ENCODE measurements around the gene HMGB2. TPM values are rescaled to one million over a fixed set of nuclear protein-coding genes. Genes with fewer than 3 reads are reported as not detected.

The HMGB2 gene
- polyA plus RNA-seq (ENCODE audit: low read depth in 6 of 6): 100 to 1,000 TPM; 105 to 195 (median 130) TPM

DNA sequence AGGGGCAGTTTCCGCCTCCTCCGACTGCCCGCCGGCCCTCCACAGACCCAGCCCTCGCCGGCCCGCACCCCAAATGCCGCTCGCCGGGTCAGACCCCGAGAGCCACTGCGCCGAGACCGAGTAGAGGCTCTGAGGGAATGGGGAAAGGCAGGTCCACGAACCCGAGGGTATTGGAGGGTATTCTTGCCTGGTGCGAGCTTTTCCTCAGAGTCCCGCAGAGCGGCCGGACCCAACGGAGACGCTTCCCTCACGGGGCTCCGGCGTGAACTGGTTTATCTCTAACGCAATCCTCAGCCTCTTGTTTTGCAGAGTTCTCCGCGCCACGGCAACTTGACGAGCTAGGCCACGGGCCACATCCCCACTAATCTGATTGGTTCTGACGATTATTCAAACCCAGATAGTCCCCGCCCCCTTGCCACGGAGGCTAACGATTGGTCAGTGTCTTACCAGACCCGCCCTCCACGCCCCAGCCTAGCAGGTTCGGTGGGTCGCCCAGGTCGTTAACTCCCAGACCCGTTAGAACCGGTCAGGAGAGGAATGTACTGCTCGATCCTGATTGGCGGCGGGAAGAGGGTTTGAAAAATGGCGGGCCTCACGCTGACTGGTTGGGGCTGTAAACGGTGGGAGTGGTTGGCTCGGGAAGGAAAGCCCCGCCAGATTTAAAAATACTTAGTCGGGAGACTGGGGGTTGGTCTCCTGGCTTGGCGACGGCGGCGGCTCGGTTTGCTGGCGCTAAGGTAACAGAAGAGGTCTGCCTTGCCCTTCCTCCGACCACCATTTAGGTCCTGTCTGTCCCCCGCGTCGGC lies at the start of gene HMGB2:
Gene HMGB2, minus strand, starts transcription at position 274 of the 806 bp plus-strand sequence. CDS start 709 bp downstream, outside the sequence.
- Mint-ChIP-seq H3K4me1 (peaks cover 16 to 26% (median 24%) of the 10 kb centered on the region in 3 donors), H3K27me3 (peaks cover 0 to 6% (median 0%) of the 10 kb centered on the region in 3 donors), H3K27ac (peak within 1 kb of the TSS; percentile 94 to 99 (median 98)), H3K4me3 (peak within 1 kb of the TSS; percentile 91 to 100 (median 98)), H3K9me3 (no peaks in the 10 kb centered on the region), H3K36me3 (peaks cover 6 to 15% of the 10 kb centered on the region in 2 donors)
- DNase-seq (peak; percentile 100), ATAC-seq (ENCODE audit: low read depth in 2 of 2) (peak; percentile 91 to 94)

DNA sequence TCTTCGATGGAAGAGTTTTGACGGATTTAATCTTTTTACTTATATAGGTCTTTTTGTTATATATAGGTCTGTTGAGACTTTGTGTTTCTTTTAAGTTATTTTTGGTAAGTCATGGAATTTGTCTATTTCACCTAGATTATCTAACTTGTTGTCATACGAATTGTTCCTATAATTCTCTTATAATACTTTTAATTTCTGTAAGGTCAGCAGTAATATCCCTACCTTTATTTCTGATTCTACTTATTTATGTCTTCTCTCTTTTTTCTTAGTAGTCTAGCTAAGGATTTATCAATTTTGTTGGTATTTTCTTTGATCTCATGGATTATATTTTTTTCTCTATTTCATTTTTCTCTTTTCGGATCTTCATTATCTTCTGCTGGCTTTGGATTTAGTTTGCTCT lies 48.2 kb upstream of the HMGB2 start:
- Mint-ChIP-seq H3K27me3 (no peaks in the 10 kb centered on the region), H3K27ac (no peak overlapping the region), H3K4me3 (no peak overlapping the region), H3K4me1 (no peaks in the 10 kb centered on the region), H3K36me3 (no peaks in the 10 kb centered on the region), H3K9me3 (no peaks in the 10 kb centered on the region)
- no peak for ATAC-seq (ENCODE audit: low read depth in 2 of 2)
- no peak for DNase-seq

- H3K4me1 Mint-ChIP-seq: no peaks in the 10 kb centered on the region
- no peak overlapping the region for H3K27ac Mint-ChIP-seq
- DNase-seq (no peak), ATAC-seq (ENCODE audit: low read depth in 2 of 2) (no peak)
- H3K9me3 Mint-ChIP-seq: no peaks in the 10 kb centered on the region
- H3K27me3 Mint-ChIP-seq: no peaks in the 10 kb centered on the region
- no peak overlapping the region for H3K4me3 Mint-ChIP-seq
- H3K36me3 Mint-ChIP-seq: no peaks in the 10 kb centered on the region
Observed at GRCh38 chr4:173381610-173382009, 47.5 kb upstream of the HMGB2 start.

DNA sequence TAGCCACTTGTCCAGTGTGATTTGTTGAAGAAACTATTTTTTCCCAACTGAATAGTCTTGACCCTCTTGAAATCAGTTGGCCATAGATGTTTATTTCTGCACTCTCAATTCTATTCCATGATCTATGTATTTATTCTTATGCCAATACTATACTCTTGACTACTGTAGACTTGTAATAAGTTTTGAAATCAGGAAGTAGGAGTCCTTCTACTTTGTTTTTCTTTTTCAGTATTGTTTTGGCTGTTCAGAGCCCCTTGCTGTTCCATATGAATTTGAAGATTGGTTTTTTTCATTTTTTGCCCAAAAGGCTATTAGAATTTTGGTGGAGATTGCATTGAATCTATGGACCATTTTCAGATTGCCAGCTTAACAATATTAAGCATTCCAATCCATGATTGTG lies 46.8 kb upstream of the HMGB2 start:
- H3K4me3 Mint-ChIP-seq: no peak overlapping the region
- H3K36me3 Mint-ChIP-seq: no peaks in the 10 kb centered on the region
- H3K9me3 Mint-ChIP-seq: no peaks in the 10 kb centered on the region
- no peak overlapping the region for H3K27ac Mint-ChIP-seq
- no peaks in the 10 kb centered on the region for H3K4me1 Mint-ChIP-seq
- no peak for DNase-seq
- no peaks in the 10 kb centered on the region for H3K27me3 Mint-ChIP-seq
- no peak for ATAC-seq (ENCODE audit: low read depth in 2 of 2)

DNA sequence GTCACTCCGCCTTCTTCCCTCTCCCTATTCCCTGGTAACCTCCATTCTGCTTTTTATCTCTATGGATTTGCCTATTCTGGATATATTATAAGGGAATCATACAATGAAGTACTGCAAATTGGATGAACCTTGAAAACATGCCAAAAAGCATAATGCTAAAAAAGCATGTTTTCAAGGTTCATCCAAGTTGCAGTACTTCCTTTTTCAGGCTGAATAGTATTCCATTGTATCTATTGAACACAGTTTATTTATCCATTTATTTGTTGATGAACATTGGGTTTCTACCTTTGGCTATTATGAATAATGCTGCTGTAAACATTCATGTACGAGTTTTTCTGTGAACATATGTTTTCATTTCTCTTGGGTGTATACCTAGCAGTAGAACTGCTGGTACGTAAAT lies 45.8 kb upstream of the HMGB2 start:
- no peaks in the 10 kb centered on the region for H3K9me3 Mint-ChIP-seq
- ATAC-seq (ENCODE audit: low read depth in 2 of 2): no peak
- no peak overlapping the region for H3K27ac Mint-ChIP-seq

DNA sequence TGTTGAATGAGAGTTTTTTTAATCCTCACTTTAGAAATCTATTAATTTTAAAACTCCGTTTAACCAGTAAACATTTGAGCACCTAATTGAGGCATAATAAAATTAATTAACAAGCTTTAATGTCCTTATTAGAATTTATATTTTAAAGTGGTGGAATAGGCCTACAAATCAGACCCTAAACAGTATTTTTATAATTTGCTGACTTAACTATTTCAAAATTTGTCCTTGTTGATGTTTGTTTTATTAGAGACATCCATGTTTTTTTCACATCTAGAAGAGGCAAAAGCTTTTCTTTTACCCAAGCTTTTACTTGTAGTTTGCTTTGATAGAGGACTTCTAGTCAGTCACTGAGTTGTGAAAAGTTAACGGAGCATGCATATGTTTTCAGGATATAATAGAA lies 40.4 kb upstream of the HMGB2 start:
- ATAC-seq (ENCODE audit: low read depth in 2 of 2) (no peak), DNase-seq (no peak)
- Mint-ChIP-seq H3K27ac (no peak overlapping the region), H3K27me3 (peaks cover 0 to 4% (median 0%) of the 10 kb centered on the region in 3 donors), H3K36me3 (no peaks in the 10 kb centered on the region), H3K9me3 (no peaks in the 10 kb centered on the region), H3K4me1 (peaks cover 13 to 17% (median 15%) of the 10 kb centered on the region in 3 donors), H3K4me3 (no peak overlapping the region)

More for the DNA sequence above, 45.8 kb upstream of the HMGB2 start:
- Mint-ChIP-seq H3K4me1 (no peaks in the 10 kb centered on the region), H3K27me3 (no peaks in the 10 kb centered on the region), H3K4me3 (no peak overlapping the region), H3K36me3 (no peaks in the 10 kb centered on the region)
- no peak for DNase-seq

GRCh38 chr4:173371292-173372192 lies 37.4 kb upstream of the HMGB2 start:
- Mint-ChIP-seq H3K27me3 (peaks cover 0 to 4% (median 0%) of the 10 kb centered on the region in 3 donors), H3K36me3 (no peaks in the 10 kb centered on the region), H3K9me3 (no peaks in the 10 kb centered on the region), H3K4me3 (peak overlapping the region; percentile 90 to 99 (median 98)), H3K4me1 (peaks cover 19 to 22% (median 19%) of the 10 kb centered on the region in 3 donors), H3K27ac (peak overlapping the region in 5 of 6 donors; percentile 52 to 95 (median 90))
- DNase-seq (peak; percentile 42), ATAC-seq (ENCODE audit: low read depth in 2 of 2) (peak; percentile 1 to 3)

DNA sequence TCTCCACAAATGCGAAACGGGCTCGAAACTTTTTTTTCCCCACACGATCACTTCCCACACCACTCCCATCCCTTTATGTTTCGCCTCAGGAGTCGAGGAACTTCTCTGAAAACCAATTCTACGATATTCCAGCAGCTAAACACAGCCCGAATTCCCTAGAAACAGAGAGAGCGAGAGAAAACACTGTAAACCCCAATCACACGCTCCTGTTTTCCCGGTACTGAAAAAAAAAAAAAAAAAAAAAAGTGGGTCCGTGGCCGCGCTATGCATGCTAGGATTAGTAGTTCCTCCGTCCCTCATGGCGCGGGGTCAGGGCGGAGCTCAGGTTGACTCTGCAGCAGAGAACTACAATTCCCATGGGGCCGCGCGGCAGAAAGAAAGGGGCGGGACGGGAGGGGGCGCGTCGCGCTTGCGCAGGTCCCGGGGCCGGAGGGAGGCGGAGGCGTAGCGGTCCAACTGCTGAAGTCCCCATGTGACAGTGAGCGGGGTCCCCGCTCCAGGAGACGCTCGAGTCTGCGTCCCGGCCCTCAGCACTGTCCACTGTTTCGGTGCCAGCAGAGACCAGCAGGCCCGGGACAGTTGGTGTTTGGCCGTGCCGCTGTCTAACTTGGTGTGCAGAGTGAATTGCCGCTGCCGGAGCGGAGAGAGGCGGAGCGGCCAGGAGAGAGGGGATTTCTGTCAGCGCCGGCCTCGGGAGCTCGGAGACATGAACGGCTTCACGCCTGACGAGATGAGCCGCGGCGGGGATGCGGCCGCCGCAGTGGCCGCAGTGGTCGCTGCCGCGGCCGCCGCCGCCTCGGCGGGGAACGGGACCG lies 36.5 kb upstream of the HMGB2 start, which contains the start of gene SAP30:
Gene SAP30, plus strand, starts transcription at position 478 of the 815 bp plus-strand sequence. Its CDS starts 229 bp downstream, at position 707.
- Mint-ChIP-seq H3K27ac (peak within 1 kb of the TSS; percentile 94 to 99 (median 99)), H3K9me3 (no peaks in the 10 kb centered on the region)

GRCh38 chr4:173370130-173370476 lies 35.9 kb upstream of the HMGB2 start:
- no peaks in the 10 kb centered on the region for H3K9me3 Mint-ChIP-seq
- peak overlapping the region; percentile 90 to 100 (median 99) for H3K4me3 Mint-ChIP-seq
- H3K27ac Mint-ChIP-seq: peak overlapping the region; percentile 94 to 99 (median 99)
- H3K4me1 Mint-ChIP-seq: peaks cover 19 to 22% (median 19%) of the 10 kb centered on the region in 3 donors
- H3K36me3 Mint-ChIP-seq: no peaks in the 10 kb centered on the region
- no peak for DNase-seq
- peaks cover 0 to 4% (median 0%) of the 10 kb centered on the region in 3 donors for H3K27me3 Mint-ChIP-seq
- peak; percentile 37 to 39 for ATAC-seq (ENCODE audit: low read depth in 2 of 2)

More for the DNA sequence above, 36.5 kb upstream of the HMGB2 start, which contains the start of gene SAP30:
- H3K4me3 Mint-ChIP-seq: peak within 1 kb of the TSS; percentile 90 to 100 (median 99)
- DNase-seq (peak; percentile 90), ATAC-seq (ENCODE audit: low read depth in 2 of 2) (peak; percentile 81 to 83)
- H3K4me1 Mint-ChIP-seq: peaks cover 19 to 22% (median 19%) of the 10 kb centered on the region in 3 donors
- no peaks in the 10 kb centered on the region for H3K36me3 Mint-ChIP-seq
- peaks cover 0 to 4% (median 0%) of the 10 kb centered on the region in 3 donors for H3K27me3 Mint-ChIP-seq

GRCh38 chr4:173367946-173368345 lies 33.8 kb upstream of the HMGB2 start:
- no peaks in the 10 kb centered on the region for H3K36me3 Mint-ChIP-seq
- ATAC-seq (ENCODE audit: low read depth in 2 of 2) (no peak), DNase-seq (no peak)
- no peak overlapping the region for H3K27ac Mint-ChIP-seq
- peak overlapping the region in 2 of 8 donors; percentile 25 to 90 for H3K4me3 Mint-ChIP-seq
- no peaks in the 10 kb centered on the region for H3K27me3 Mint-ChIP-seq
- H3K4me1 Mint-ChIP-seq: peaks cover 14 to 19% (median 18%) of the 10 kb centered on the region in 3 donors
- H3K9me3 Mint-ChIP-seq: no peaks in the 10 kb centered on the region

DNA sequence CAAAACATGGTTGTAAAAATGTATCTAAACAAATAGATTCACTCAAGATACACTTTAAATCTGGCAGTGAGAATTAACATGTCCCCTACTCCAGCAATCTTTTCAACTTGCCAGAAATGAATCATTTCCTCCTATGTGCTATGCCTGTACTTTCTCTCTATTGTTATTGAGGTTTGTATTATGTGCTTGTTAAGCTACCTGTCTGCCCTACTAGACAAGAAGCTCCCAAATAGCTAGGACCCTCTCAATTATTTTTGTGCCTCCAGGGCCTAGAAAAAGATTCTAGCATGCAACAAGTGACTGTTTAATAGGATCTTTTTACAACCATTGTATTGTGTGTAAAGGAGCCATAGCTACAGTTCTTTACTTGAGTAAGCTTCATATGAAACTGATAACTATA lies 33.1 kb upstream of the HMGB2 start:
- Mint-ChIP-seq H3K36me3 (no peaks in the 10 kb centered on the region), H3K4me3 (peak overlapping the region in 1 of 8 donors; percentile 90), H3K4me1 (peaks cover 14% of the 10 kb centered on the region in 3 donors), H3K27me3 (no peaks in the 10 kb centered on the region), H3K27ac (no peak overlapping the region), H3K9me3 (no peaks in the 10 kb centered on the region)
- ATAC-seq (ENCODE audit: low read depth in 2 of 2) (no peak), DNase-seq (no peak)

DNA sequence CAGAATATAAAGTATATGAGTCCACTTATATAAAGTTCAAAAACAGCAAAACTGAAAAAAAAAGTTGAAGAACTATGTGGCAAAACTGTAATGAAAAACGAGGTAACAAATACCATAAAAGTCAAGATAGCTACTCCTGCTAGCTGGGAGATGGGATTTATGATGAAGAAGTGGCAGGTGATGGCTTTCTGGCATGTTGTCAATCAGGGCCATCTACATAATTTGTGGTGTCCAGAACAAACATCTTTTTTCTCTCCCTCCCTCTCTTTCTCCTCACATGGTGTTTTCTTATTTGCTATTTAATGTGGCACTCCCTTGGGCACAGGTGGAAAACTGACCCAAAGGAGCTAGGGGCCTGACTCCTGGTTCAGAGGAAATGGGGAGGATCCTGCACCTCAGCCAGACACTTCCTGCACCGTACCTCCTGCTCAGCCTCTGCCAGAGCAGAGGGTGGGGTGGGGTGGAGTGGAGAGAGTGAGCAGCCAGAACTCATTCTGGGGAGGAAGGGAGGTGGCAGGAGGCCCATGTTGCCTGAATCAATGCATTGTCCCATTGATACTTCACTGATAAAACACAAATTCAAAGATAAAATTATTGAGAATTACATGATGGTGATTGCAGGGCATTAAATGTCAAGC lies 31.3 kb upstream of the HMGB2 start:
- H3K4me3 Mint-ChIP-seq: peak overlapping the region in 1 of 8 donors; percentile 52
- ATAC-seq (ENCODE audit: low read depth in 2 of 2): no peak
- DNase-seq: no peak
- H3K36me3 Mint-ChIP-seq: no peaks in the 10 kb centered on the region
- H3K9me3 Mint-ChIP-seq: no peaks in the 10 kb centered on the region
- peaks cover 4 to 7% (median 6%) of the 10 kb centered on the region in 3 donors for H3K4me1 Mint-ChIP-seq
- H3K27ac Mint-ChIP-seq: peak overlapping the region in 1 of 6 donors; percentile 57
- no peaks in the 10 kb centered on the region for H3K27me3 Mint-ChIP-seq
